HepG2 (cell line): ENCODE results near the gene PARVA. TPM values are rescaled to one million over a fixed set of nuclear protein-coding genes. Genes with fewer than 3 reads are reported as not detected.

ENCODE experiments used
- ATAC-seq: fragments of 200-7000 bp; cut with Tn5 transposase; 3 replicates; pipeline ENCODE4 v1.9.1; 2020; ENCODE audit warnings: mild to moderate bottlenecking, moderate library complexity
- BruUV-seq: library from RNA; stranded (reverse); fragments of 400-500 nt; replicated peaks from 2 replicates; lab custom pipeline; 2021; lab: Mats Ljungman, UMichigan
- CTCF ChIA-PET: fragments of 300-600 bp; formaldehyde crosslinking; extraction: SDS; loops from one replicate; lab custom pipeline; 2021; ENCODE audit warnings: low total read pairs, inconsistent platforms, low intra/inter-chr PET ratio; lab: Yijun Ruan, JAX
- POLR2A ChIA-PET: fragments of 350-600 bp; sonication (Branson Sonifier 250); formaldehyde crosslinking; loops from one replicate; lab custom pipeline; 2020; ENCODE audit warnings: antibody characterized with exemption, inconsistent platforms; lab: Yijun Ruan, JAX
- DNase-seq: peaks from one replicate; pipeline ENCODE4 v3.0.0-alpha.2; 2015; ENCODE audit warnings: low spot score
- FAIRE-seq: peaks from 3 replicates; lab custom pipeline; 2011; peaks lifted over from hg19 to GRCh38; lab: Jason Lieb, UNC
- H2AFZ ChIP-seq: one replicate; pipeline ENCODE4 v1.6.1; 2011; ENCODE audit warnings: low read length, inconsistent platforms
- H3K27ac ChIP-seq: fragments of 300-600 bp; 3 replicates; pipeline ENCODE4 v1.8.0; 2011; ENCODE audit warnings: mixed run types, mild to moderate bottlenecking, mixed read lengths, low read length, inconsistent platforms; ENCODE audit not compliant: insufficient read depth; ENCODE audit errors: extremely low read length
- H3K27me3 ChIP-seq, 2 experiments: fragments of 200-600 bp in 1 of 2; 2 replicates in 1 of 2; 3 replicates in 1 of 2; pipeline versions ENCODE4 v1.6.0 to v1.8.0; 2011; ENCODE audit warnings: low read length in 2 of 2, mild to moderate bottlenecking in 2 of 2, moderate library complexity in 2 of 2, inconsistent platforms in 1 of 2; ENCODE audit not compliant: insufficient read depth in 2 of 2, control insufficient read depth in 1 of 2
- H3K36me3 ChIP-seq, 2 experiments: fragments of 200-600 bp in 1 of 2; replicated peaks in 1 of 2; 2 replicates in 1 of 2; 3 replicates in 1 of 2; pipeline versions ENCODE4 v1.5.1 to v1.8.0; 2011; ENCODE audit warnings: low read length in 2 of 2, inconsistent platforms in 1 of 2; ENCODE audit not compliant: insufficient read depth in 2 of 2, control insufficient read depth in 1 of 2
- H3K4me1 ChIP-seq: 2 replicates; pipeline ENCODE4 v1.5.1; 2012; ENCODE audit warnings: low read length, inconsistent platforms; ENCODE audit not compliant: insufficient read depth
- H3K4me2 ChIP-seq: 2 replicates; pipeline ENCODE4 v1.6.0; 2011; ENCODE audit warnings: low read depth, low read length, inconsistent platforms
- H3K4me3 ChIP-seq, 3 experiments: fragments of 200-600 bp in 1 of 3; sonication (generic), shearing (Covaris generic) in 1 of 3; replicated peaks in 1 of 3; 2 replicates each; pipeline ENCODE4 v1.5.1; 2011 to 2016; ENCODE audit warnings: low read length in 3 of 3, inconsistent platforms in 2 of 3, low read depth in 2 of 3, mild to moderate bottlenecking in 2 of 3, control low read depth in 1 of 3, mixed read lengths in 1 of 3; ENCODE audit not compliant: insufficient read depth in 1 of 3
- H3K79me2 ChIP-seq: one replicate; pipeline ENCODE4 v1.6.1; 2011; ENCODE audit warnings: low read length, inconsistent platforms; ENCODE audit not compliant: insufficient read depth
- H3K9ac ChIP-seq: 2 replicates; pipeline ENCODE4 v1.6.0; 2011; ENCODE audit warnings: mild to moderate bottlenecking, low read depth, low read length, inconsistent platforms; ENCODE audit not compliant: insufficient read depth
- H3K9me3 ChIP-seq: 2 replicates; pipeline ENCODE4 v1.5.1; 2012; ENCODE audit warnings: mild to moderate bottlenecking, low read length
- H4K20me1 ChIP-seq: 2 replicates; pipeline ENCODE4 v1.6.0; 2011; ENCODE audit warnings: inconsistent platforms, mild to moderate bottlenecking, low read length, moderate library complexity; ENCODE audit not compliant: insufficient read depth
- AGO2 ChIP-seq: fragments of 200-400 bp; formaldehyde crosslinking; optimal IDR thresholded peaks from 2 replicates; pipeline ENCODE3; 2017; ENCODE audit warnings: mild to moderate bottlenecking, low read depth, low read length, moderate library complexity
- CAMTA2 ChIP-seq: sonication (generic); formaldehyde crosslinking; IDR thresholded peaks from 2 replicates; pipeline ENCODE4 v1.4.0; 2020; ENCODE audit warnings: mild to moderate bottlenecking, missing genetic modification reagents, borderline replicate concordance
- CCAR2 ChIP-seq: fragments of 200-400 bp; formaldehyde crosslinking; optimal IDR thresholded peaks from 2 replicates; pipeline ENCODE3; 2018; ENCODE audit warnings: low read depth, mild to moderate bottlenecking, low read length, moderate library complexity
- EHMT2 ChIP-seq: fragments of 200-600 bp; sonication (generic); IDR thresholded peaks from 2 replicates; pipeline ENCODE4 v1.7.0; 2017; ENCODE audit warnings: antibody characterized with exemption, low read depth, low read length, borderline replicate concordance
- FOXM1 ChIP-seq: sonication (generic); formaldehyde crosslinking; IDR thresholded peaks from 2 replicates; pipeline ENCODE4 v1.5.0; 2020; ENCODE audit warnings: missing genetic modification reagents
- HOXA3 ChIP-seq: sonication (generic); formaldehyde crosslinking; IDR thresholded peaks from 2 replicates; pipeline ENCODE4 v1.5.0; 2020; ENCODE audit warnings: missing genetic modification reagents
- HOXA7 ChIP-seq: sonication (generic); formaldehyde crosslinking; IDR thresholded peaks from 2 replicates; pipeline ENCODE4 v1.8.1; 2022; ENCODE audit warnings: mild to moderate bottlenecking, missing genetic modification reagents, moderate library complexity
- MTA1 ChIP-seq: sonication (generic); formaldehyde crosslinking; IDR thresholded peaks from 2 replicates; pipeline ENCODE4 v1.4.0; 2020; ENCODE audit warnings: missing genetic modification reagents, mild to moderate bottlenecking, borderline replicate concordance
- PRPF4 ChIP-seq: fragments of 200-400 bp; formaldehyde crosslinking; IDR thresholded peaks from 2 replicates; pipeline ENCODE4 v1.6.1; 2016; ENCODE audit warnings: low read length, low read depth; ENCODE audit not compliant: poor library complexity, severe bottlenecking
- ZFYVE20 ChIP-seq: sonication (generic); formaldehyde crosslinking; IDR thresholded peaks from 2 replicates; pipeline ENCODE4 v1.8.0; 2023; ENCODE audit warnings: low read depth, mild to moderate bottlenecking, moderate library complexity, missing genetic modification reagents, borderline replicate concordance
- ZNF431 ChIP-seq: sonication (generic); formaldehyde crosslinking; IDR thresholded peaks from 2 replicates; pipeline ENCODE4 v1.9.0; 2022; ENCODE audit warnings: missing genetic modification reagents, low read depth, mild to moderate bottlenecking, borderline replicate concordance
- ZNF800 ChIP-seq: sonication (generic); formaldehyde crosslinking; IDR thresholded peaks from 2 replicates; pipeline ENCODE4 v1.4.0; 2020; ENCODE audit warnings: missing genetic modification reagents
- ZNF816 ChIP-seq: sonication (generic); formaldehyde crosslinking; IDR thresholded peaks from 2 replicates; pipeline ENCODE4 v1.8.0; 2022; ENCODE audit warnings: missing genetic modification reagents, mild to moderate bottlenecking, borderline replicate concordance
- ZNF839 ChIP-seq: sonication (generic); formaldehyde crosslinking; IDR thresholded peaks from 2 replicates; pipeline ENCODE4 v1.4.0; 2020; ENCODE audit warnings: missing genetic modification reagents, mild to moderate bottlenecking, borderline replicate concordance
- WGBS: methylation state at CpG from one replicate; pipeline ENCODE4 v1.1.6; 2017; ENCODE audit warnings: low lambda C conversion rate; 5-methylcytosine and 5-hydroxymethylcytosine counted together
- in situ Hi-C: cut with HindIII; loops from 2 replicates; pipeline ENCODE4 v1.10.0; 2017; ENCODE audit warnings: low pct_unique_long_range_greater_than_20kb; ENCODE audit not compliant: extremely low pct_ligation_motif_present
- intact Hi-C: fragments of 100-400 bp; cut with micrococcal nuclease; formaldehyde crosslinking; loops from one replicate; pipeline ENCODE4 v1.10.0; 2022; ENCODE audit not compliant: unreplicated experiment
- polyA plus RNA-seq, 8 experiments: library from polyadenylated mRNA; depleted of rRNA in 3 of 8; stranded (reverse) in 7 of 8; unstranded in 1 of 8; fragments of >200 nt; fragmentation: Illumina TruSeq in 4 of 8; extraction: Trizol in 4 of 8; gene quantifications; 2 replicates each; pipeline versions ENCODE4 v1.2.1 to v1.2.3, GENCODE V29; 2011 to 2016; ENCODE audit warnings: low read depth in 4 of 8, missing spikeins in 1 of 8, mixed read lengths in 1 of 8; ENCODE audit not compliant: insufficient read depth in 1 of 8
- total RNA-seq, 5 experiments: library from RNA; depleted of rRNA; stranded (reverse); fragments of >200 nt; fragmentation: Illumina TruSeq; extraction: Trizol; gene quantifications; 2 replicates each; pipeline ENCODE4 v1.2.3, GENCODE V29; 2016; ENCODE audit warnings: low read depth in 1 of 5
- TF ChIP-seq, protein P1 (sequence below): sonication (generic); formaldehyde crosslinking; IDR thresholded peaks from 2 replicates; pipeline ENCODE4 v1.9.0; 2021; ENCODE audit warnings: missing genetic modification reagents, borderline replicate concordance
- TF ChIP-seq, protein P2 (sequence below): IDR thresholded peaks from 2 replicates; pipeline ENCODE4 v1.6.1; 2016; ENCODE audit warnings: low read depth, missing genetic modification reagents, missing compliant biosample characterization

PARVA gene
- total and polyA plus RNA-seq, 2 of the 13 experiments (the other 11 are each of a cell fraction or from before 2014, with no cell fraction given): 5.9 to 9.1 TPM

- H2AFZ ChIP-seq: no peak overlapping the region
- H3K4me2 ChIP-seq: no peak overlapping the region
- POLR2A ChIA-PET: no interaction called here
- DNase-seq (no peak), ATAC-seq (no peak), FAIRE-seq (no peak)
- in situ Hi-C loops (no loop called here), intact Hi-C loops (no loop called here)
- H3K9me3 ChIP-seq: no peaks in the 10 kb centered on the region
- H3K27ac ChIP-seq: no peak overlapping the region
- BruUV-seq: no TSS peak
- no peaks in the 10 kb centered on the region for H3K27me3 ChIP-seq
- CTCF ChIA-PET: no interaction called here
- H4K20me1 ChIP-seq: no peaks in the 10 kb centered on the region
- TF ChIP-seq ZNF839 (no peak), HOXA7 (CRISPR knock-in tag) (no peak), ZNF800 (CRISPR knock-in tag) (no peak), EHMT2 (no peak), AGO2 (no peak), CCAR2 (no peak), HOXA3 (CRISPR knock-in tag) (no peak), ZFYVE20 (CRISPR knock-in tag) (no peak), FOXM1 (no peak), ZNF431 (CRISPR knock-in tag) (no peak), CAMTA2 (no peak), PRPF4 (no peak), MTA1 (CRISPR knock-in tag) (no peak), ZNF816 (no peak)
- TF ChIP-seq, protein P1, sequence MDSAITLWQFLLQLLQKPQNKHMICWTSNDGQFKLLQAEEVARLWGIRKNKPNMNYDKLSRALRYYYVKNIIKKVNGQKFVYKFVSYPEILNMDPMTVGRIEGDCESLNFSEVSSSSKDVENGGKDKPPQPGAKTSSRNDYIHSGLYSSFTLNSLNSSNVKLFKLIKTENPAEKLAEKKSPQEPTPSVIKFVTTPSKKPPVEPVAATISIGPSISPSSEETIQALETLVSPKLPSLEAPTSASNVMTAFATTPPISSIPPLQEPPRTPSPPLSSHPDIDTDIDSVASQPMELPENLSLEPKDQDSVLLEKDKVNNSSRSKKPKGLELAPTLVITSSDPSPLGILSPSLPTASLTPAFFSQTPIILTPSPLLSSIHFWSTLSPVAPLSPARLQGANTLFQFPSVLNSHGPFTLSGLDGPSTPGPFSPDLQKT: no peak
- TF ChIP-seq, protein P2, sequence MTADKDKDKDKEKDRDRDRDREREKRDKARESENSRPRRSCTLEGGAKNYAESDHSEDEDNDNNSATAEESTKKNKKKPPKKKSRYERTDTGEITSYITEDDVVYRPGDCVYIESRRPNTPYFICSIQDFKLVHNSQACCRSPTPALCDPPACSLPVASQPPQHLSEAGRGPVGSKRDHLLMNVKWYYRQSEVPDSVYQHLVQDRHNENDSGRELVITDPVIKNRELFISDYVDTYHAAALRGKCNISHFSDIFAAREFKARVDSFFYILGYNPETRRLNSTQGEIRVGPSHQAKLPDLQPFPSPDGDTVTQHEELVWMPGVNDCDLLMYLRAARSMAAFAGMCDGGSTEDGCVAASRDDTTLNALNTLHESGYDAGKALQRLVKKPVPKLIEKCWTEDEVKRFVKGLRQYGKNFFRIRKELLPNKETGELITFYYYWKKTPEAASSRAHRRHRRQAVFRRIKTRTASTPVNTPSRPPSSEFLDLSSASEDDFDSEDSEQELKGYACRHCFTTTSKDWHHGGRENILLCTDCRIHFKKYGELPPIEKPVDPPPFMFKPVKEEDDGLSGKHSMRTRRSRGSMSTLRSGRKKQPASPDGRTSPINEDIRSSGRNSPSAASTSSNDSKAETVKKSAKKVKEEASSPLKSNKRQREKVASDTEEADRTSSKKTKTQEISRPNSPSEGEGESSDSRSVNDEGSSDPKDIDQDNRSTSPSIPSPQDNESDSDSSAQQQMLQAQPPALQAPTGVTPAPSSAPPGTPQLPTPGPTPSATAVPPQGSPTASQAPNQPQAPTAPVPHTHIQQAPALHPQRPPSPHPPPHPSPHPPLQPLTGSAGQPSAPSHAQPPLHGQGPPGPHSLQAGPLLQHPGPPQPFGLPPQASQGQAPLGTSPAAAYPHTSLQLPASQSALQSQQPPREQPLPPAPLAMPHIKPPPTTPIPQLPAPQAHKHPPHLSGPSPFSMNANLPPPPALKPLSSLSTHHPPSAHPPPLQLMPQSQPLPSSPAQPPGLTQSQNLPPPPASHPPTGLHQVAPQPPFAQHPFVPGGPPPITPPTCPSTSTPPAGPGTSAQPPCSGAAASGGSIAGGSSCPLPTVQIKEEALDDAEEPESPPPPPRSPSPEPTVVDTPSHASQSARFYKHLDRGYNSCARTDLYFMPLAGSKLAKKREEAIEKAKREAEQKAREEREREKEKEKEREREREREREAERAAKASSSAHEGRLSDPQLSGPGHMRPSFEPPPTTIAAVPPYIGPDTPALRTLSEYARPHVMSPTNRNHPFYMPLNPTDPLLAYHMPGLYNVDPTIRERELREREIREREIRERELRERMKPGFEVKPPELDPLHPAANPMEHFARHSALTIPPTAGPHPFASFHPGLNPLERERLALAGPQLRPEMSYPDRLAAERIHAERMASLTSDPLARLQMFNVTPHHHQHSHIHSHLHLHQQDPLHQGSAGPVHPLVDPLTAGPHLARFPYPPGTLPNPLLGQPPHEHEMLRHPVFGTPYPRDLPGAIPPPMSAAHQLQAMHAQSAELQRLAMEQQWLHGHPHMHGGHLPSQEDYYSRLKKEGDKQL: no peak
- no peak overlapping the region for H3K4me3 ChIP-seq
- H3K9ac ChIP-seq: no peak overlapping the region
- no peaks in the 10 kb centered on the region for H3K36me3 ChIP-seq
- 54% methylated on average over 3 of the region's 3 CpGs for WGBS
- peaks cover 35% of the 10 kb centered on the region for H3K4me1 ChIP-seq
- H3K79me2 ChIP-seq: no peaks in the 10 kb centered on the region
Measured at GRCh38 chr11:12430351-12430750, 53.0 kb downstream of the PARVA start.
